ENCODE data around the gene CLK3.

The CLK3 gene

DNA sequence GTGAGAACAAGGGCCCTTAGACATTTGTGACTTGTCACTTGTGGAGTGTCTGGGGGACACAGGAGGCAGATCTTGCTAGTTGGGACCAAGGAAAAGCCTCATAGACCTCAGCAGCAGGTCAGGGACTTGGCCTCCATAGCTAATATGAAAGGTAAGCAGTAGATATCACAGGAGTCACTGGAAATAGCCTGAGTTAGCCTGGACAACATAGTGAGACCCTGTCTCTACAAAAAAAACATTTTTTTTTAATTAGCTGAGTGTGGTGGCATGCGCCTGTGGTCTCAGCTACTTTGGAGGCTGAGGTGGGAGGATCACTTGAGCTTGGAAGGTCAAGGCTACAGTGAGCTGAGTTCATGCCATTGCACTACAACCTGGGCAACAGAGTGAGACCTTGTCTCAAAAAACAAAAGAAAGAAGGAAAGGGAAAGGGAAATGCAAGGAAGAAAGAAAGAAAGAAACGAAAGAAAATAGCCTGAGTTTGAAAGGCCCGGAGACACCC, 37.1 kb upstream of the CLK3 start:
- no peak overlapping the region for H3K27ac ChIP-seq
- TF ChIP-seq, protein P1, sequence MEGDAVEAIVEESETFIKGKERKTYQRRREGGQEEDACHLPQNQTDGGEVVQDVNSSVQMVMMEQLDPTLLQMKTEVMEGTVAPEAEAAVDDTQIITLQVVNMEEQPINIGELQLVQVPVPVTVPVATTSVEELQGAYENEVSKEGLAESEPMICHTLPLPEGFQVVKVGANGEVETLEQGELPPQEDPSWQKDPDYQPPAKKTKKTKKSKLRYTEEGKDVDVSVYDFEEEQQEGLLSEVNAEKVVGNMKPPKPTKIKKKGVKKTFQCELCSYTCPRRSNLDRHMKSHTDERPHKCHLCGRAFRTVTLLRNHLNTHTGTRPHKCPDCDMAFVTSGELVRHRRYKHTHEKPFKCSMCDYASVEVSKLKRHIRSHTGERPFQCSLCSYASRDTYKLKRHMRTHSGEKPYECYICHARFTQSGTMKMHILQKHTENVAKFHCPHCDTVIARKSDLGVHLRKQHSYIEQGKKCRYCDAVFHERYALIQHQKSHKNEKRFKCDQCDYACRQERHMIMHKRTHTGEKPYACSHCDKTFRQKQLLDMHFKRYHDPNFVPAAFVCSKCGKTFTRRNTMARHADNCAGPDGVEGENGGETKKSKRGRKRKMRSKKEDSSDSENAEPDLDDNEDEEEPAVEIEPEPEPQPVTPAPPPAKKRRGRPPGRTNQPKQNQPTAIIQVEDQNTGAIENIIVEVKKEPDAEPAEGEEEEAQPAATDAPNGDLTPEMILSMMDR (IDR thresholded peaks at IDR 0.05) = no peak
- no peaks in the 10 kb centered on the region for H3K36me3 ChIP-seq (ENCODE audit: control insufficient read depth, insufficient read depth, low read length)

DNA sequence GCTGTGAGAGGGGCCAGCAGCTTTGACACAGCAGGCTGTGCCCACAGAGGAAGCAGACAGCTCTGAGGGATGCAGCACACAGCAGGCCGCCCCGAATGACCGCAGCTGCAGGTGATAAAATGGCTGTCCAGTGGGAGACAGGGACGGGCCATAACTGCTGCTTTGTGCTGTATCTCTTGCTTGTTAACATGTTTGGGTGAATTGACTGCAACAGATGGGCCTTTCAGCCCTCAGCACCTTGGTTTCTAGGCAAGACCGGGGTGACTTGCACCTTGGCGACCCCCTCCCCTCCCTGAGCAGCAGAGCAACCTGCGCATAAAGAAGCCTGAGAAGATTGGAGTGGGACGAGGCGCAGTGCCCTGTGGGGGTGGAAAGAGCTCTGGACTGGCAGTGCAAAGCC, 36.6 kb upstream of the CLK3 start:
- TF ChIP-seq, protein P1 (IDR thresholded peaks at IDR 0.05) = no peak
- no peak overlapping the region for H3K4me2 ChIP-seq (ENCODE audit: low read length)
- H3K4me3 ChIP-seq (ENCODE audit: low read depth, low read length) = no peak overlapping the region
- H3K4me1 ChIP-seq = no peaks in the 10 kb centered on the region
- no peak overlapping the region for H3K27ac ChIP-seq
- H3K9me3 ChIP-seq (ENCODE audit: control insufficient read depth, low read length) = no peaks in the 10 kb centered on the region
- H3K79me2 ChIP-seq = no peaks in the 10 kb centered on the region
- no peak overlapping the region for H2AFZ ChIP-seq
- H3K36me3 ChIP-seq (ENCODE audit: control insufficient read depth, insufficient read depth, low read length) = no peaks in the 10 kb centered on the region
- no peak overlapping the region for H3K9ac ChIP-seq
- H3K27me3 ChIP-seq (ENCODE audit: control insufficient read depth, insufficient read depth, low read length) = no peaks in the 10 kb centered on the region

More for the DNA sequence above, 37.1 kb upstream of the CLK3 start:
- Histone ChIP-seq H3K4me2 (ENCODE audit: low read length) (no peak overlapping the region), H3K4me3 (ENCODE audit: low read depth, low read length) (no peak overlapping the region), H3K79me2 (no peaks in the 10 kb centered on the region), H3K9ac (no peak overlapping the region), H3K27me3 (ENCODE audit: control insufficient read depth, insufficient read depth, low read length) (no peaks in the 10 kb centered on the region), H3K4me1 (no peaks in the 10 kb centered on the region), H2AFZ (no peak overlapping the region), H3K9me3 (ENCODE audit: control insufficient read depth, low read length) (no peaks in the 10 kb centered on the region)

DNA sequence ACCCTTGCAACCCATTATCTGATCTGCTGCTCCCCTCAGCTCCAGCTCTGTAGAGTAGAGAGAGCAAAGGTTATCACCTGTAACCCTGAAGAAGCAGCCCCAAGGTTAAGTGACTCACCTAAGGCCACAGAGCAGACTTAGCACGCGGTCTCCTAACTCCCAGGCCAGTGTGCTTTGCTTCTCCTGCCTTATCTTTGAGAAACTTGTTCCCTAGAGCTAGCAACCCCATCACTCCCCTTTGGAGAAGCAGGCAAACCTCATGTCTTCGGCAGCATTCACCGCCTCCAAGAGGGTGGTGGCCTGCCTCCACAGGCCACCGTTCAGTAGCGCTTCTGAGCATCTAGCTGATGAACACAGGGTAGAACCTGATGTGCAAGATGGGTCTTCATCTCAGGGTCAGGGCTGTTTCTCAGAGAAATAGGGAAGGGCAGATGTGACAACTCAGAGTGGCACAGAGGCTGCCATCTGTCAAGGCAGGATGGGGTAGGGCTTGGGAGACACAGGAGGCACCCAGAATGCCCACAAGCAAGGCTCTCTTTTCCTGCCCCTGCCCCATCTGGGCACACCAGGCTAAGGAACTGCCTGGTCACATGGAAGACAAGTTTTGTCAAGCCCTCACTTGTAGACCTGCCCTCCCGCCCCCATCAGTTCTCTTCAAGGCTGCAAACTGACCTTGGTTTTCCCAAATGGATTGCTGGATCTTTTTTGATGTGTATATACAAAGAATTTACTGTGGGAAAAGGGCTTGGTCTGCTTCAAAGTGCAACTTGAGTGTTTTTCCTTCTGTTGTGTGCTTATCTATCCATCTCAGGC, 34.9 kb upstream of the CLK3 start:
- H3K9me3 ChIP-seq (ENCODE audit: control insufficient read depth, low read length) = no peaks in the 10 kb centered on the region
- H3K9ac ChIP-seq = no peak overlapping the region
- no peak overlapping the region for H2AFZ ChIP-seq
- no peak overlapping the region for H3K27ac ChIP-seq
- H3K36me3 ChIP-seq (ENCODE audit: control insufficient read depth, insufficient read depth, low read length) = no peaks in the 10 kb centered on the region
- peaks cover 10% of the 10 kb centered on the region for H3K4me1 ChIP-seq
- H3K4me3 ChIP-seq (ENCODE audit: low read depth, low read length) = no peak overlapping the region
- TF ChIP-seq, protein P1 (IDR thresholded peaks at IDR 0.05) = no peak
- no peak overlapping the region for H3K4me2 ChIP-seq (ENCODE audit: low read length)
- no peaks in the 10 kb centered on the region for H3K79me2 ChIP-seq
- H3K27me3 ChIP-seq (ENCODE audit: control insufficient read depth, insufficient read depth, low read length) = no peaks in the 10 kb centered on the region

DNA sequence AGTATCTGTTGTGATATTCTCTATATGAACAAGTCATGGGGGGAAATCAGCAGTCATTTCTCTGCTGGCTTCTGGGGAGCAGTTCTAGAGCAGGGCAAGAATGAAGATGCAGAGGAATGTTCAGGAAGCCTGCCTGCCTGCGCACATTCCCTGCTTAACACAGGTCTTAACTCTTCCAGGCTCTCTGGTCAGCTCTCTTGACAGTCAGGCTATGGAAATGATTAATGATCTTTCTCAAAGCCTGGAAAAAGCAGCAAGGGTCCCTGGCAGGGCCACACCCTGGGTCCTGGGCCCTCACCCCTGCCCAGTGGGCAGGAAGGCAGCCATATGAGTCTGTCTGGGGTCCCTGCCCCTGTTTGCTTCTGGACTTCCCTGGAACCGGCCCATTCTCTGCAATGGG, 31.4 kb upstream of the CLK3 start:
- Histone ChIP-seq H3K9ac (no peak overlapping the region), H3K4me2 (ENCODE audit: low read length) (no peak overlapping the region), H3K4me1 (peaks cover 11% of the 10 kb centered on the region), H3K27me3 (ENCODE audit: control insufficient read depth, insufficient read depth, low read length) (no peaks in the 10 kb centered on the region), H3K9me3 (ENCODE audit: control insufficient read depth, low read length) (no peaks in the 10 kb centered on the region), H2AFZ (no peak overlapping the region), H3K4me3 (ENCODE audit: low read depth, low read length) (no peak overlapping the region), H3K27ac (no peak overlapping the region), H3K36me3 (ENCODE audit: control insufficient read depth, insufficient read depth, low read length) (no peaks in the 10 kb centered on the region), H3K79me2 (no peaks in the 10 kb centered on the region)
- TF ChIP-seq, protein P1 (IDR thresholded peaks at IDR 0.05) = no peak

DNA sequence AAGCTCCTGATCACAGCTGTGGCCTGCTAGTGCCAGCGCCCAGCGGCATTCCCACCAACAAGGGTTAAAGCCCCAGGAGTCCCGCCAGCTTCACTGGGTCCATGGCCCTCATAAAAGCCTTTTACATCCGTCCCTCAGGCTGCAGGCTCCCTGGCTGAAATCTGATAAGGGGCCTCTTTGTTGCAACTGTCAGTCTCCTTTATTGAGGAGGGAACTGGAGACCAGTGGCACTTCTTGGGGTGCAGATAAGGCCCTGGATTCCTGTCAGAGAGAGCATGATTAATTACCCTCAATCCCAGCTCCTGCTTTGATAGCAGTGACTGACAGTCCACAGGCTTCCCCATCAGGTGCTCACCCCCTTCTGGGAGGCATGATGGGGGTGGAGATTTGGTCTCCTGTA, 30.9 kb upstream of the CLK3 start:
- Histone ChIP-seq H3K4me3 (ENCODE audit: low read depth, low read length) (no peak overlapping the region), H3K4me2 (ENCODE audit: low read length) (no peak overlapping the region), H2AFZ (no peak overlapping the region), H3K9ac (no peak overlapping the region), H3K4me1 (peaks cover 11% of the 10 kb centered on the region), H3K27me3 (ENCODE audit: control insufficient read depth, insufficient read depth, low read length) (no peaks in the 10 kb centered on the region), H3K27ac (no peak overlapping the region), H3K36me3 (ENCODE audit: control insufficient read depth, insufficient read depth, low read length) (no peaks in the 10 kb centered on the region), H3K9me3 (ENCODE audit: control insufficient read depth, low read length) (no peaks in the 10 kb centered on the region), H3K79me2 (no peaks in the 10 kb centered on the region)
- TF ChIP-seq, protein P1 (IDR thresholded peaks at IDR 0.05) = no peak

Data from parathyroid adenoma (tissue), 2 donors.